Measurements from ENCODE around the gene USH2A.

Gene USH2A

GRCh38 chr1:215958841-215959240 is 464.4 kb downstream of the USH2A start:
- no peak for TF ChIP-seq CTCF (IDR thresholded peaks at IDR 0.05; ENCODE audit: control insufficient read depth, insufficient read depth, low read depth, low read length, missing control alignments)
- no peak for DNase-seq (ENCODE audit: low read depth)
- H3K4me3 ChIP-seq (ENCODE audit: control insufficient read depth, low read depth, low read length), result no peak overlapping the region

GRCh38 chr1:215957663-215958062 is 465.6 kb downstream of the USH2A start:
- no peak for TF ChIP-seq CTCF (IDR thresholded peaks at IDR 0.05; ENCODE audit: control insufficient read depth, insufficient read depth, low read depth, low read length, missing control alignments)
- no peak overlapping the region for H3K4me3 ChIP-seq (ENCODE audit: control insufficient read depth, low read depth, low read length)
- no peak for DNase-seq (ENCODE audit: low read depth)

GRCh38 chr1:215932558-215932957 is 490.7 kb downstream of the USH2A start:
- no peak overlapping the region for H3K4me3 ChIP-seq (ENCODE audit: control insufficient read depth, low read depth, low read length)
- no peak for TF ChIP-seq CTCF (IDR thresholded peaks at IDR 0.05; ENCODE audit: control insufficient read depth, insufficient read depth, low read depth, low read length, missing control alignments)
- no peak for DNase-seq (ENCODE audit: low read depth)

GRCh38 chr1:215926670-215927069 is 496.6 kb downstream of the USH2A start:
- no peak overlapping the region for H3K4me3 ChIP-seq (ENCODE audit: control insufficient read depth, low read depth, low read length)
- no peak for TF ChIP-seq CTCF (IDR thresholded peaks at IDR 0.05; ENCODE audit: control insufficient read depth, insufficient read depth, low read depth, low read length, missing control alignments)
- DNase-seq (ENCODE audit: low read depth), result no peak

GRCh38 chr1:215923129-215923824 is 500.0 kb downstream of the USH2A start:
- no peak for DNase-seq (ENCODE audit: low read depth)
- no peak overlapping the region for H3K4me3 ChIP-seq (ENCODE audit: control insufficient read depth, low read depth, low read length)
- no peak for TF ChIP-seq CTCF (IDR thresholded peaks at IDR 0.05; ENCODE audit: control insufficient read depth, insufficient read depth, low read depth, low read length, missing control alignments)

- DNase-seq (ENCODE audit: low read depth), result no peak
- TF ChIP-seq CTCF (IDR thresholded peaks at IDR 0.05; ENCODE audit: control insufficient read depth, insufficient read depth, low read depth, low read length, missing control alignments), result no peak
- H3K4me3 ChIP-seq (ENCODE audit: control insufficient read depth, low read depth, low read length), result no peak overlapping the region
Observed at GRCh38 chr1:215911406-215911968, 511.8 kb downstream of the USH2A start.

Data from AG09309 (cell line).